HUES64 (cell line): ENCODE measurements around the gene TPI1.
A peak's percentile ranks its signal among the peaks of the same experiment; 100 is the strongest.

ENCODE experiments used
- H3K27ac ChIP-seq: 2 replicates; pipeline ENCODE4 v1.7.0; 2013; ENCODE audit warnings: low read depth, low read length, inconsistent platforms
- H3K27me3 ChIP-seq: 2 replicates; pipeline ENCODE4 v1.6.1; 2013; ENCODE audit warnings: mild to moderate bottlenecking, low read length; ENCODE audit not compliant: insufficient read depth
- H3K36me3 ChIP-seq: 2 replicates; pipeline ENCODE4 v1.6.1; 2013; ENCODE audit warnings: mild to moderate bottlenecking, low read length; ENCODE audit not compliant: insufficient read depth
- H3K4me1 ChIP-seq: 2 replicates; pipeline ENCODE4 v1.6.1; 2013; ENCODE audit warnings: mild to moderate bottlenecking, low read length, moderate library complexity; ENCODE audit not compliant: insufficient read depth
- H3K4me3 ChIP-seq: 2 replicates; pipeline ENCODE4 v1.5.1; 2013; ENCODE audit warnings: mild to moderate bottlenecking, low read length, moderate library complexity
- H3K9ac ChIP-seq: 2 replicates; pipeline ENCODE4 v1.6.1; 2013; ENCODE audit warnings: mild to moderate bottlenecking, low read depth, low read length
- H3K9me3 ChIP-seq: 2 replicates; pipeline ENCODE4 v1.6.1; 2013; ENCODE audit warnings: low read depth, low read length; ENCODE audit not compliant: insufficient read depth
- WGBS: fragments of 150-250, 120-280 bp; methylation state at CpG from one replicate; pipeline ENCODE4 v1.1.7; 2013; ENCODE audit warnings: missing lambda C conversion rate; 5-methylcytosine and 5-hydroxymethylcytosine counted together

TPI1 gene

GRCh38 chr12:6824085-6824775, 43.1 kb upstream of the TPI1 start:
- no peak overlapping the region for H3K4me3 ChIP-seq
- 90% methylated on average over 37 of the region's 37 CpGs for WGBS
- H3K9me3 ChIP-seq = no peaks in the 10 kb centered on the region
- peaks cover 35% of the 10 kb centered on the region for H3K27me3 ChIP-seq
- H3K4me1 ChIP-seq = peaks cover 41% of the 10 kb centered on the region
- no peaks in the 10 kb centered on the region for H3K36me3 ChIP-seq
- H3K9ac ChIP-seq = no peak overlapping the region
- no peak overlapping the region for H3K27ac ChIP-seq

GRCh38 chr12:6824901-6825381, 42.4 kb upstream of the TPI1 start:
- peaks cover 29% of the 10 kb centered on the region for H3K27me3 ChIP-seq
- H3K4me3 ChIP-seq = peak overlapping the region; percentile 42
- no peak overlapping the region for H3K9ac ChIP-seq

GRCh38 chr12:6825398-6826124, 41.8 kb upstream of the TPI1 start:
- H3K27me3 ChIP-seq = peaks cover 26% of the 10 kb centered on the region

More at GRCh38 chr12:6824901-6825381, 42.4 kb upstream of the TPI1 start:
- Histone ChIP-seq H3K36me3 (peaks cover 2% of the 10 kb centered on the region; the same call in 1 of the 2 replicates), H3K9me3 (no peaks in the 10 kb centered on the region), H3K27ac (no peak overlapping the region), H3K4me1 (peaks cover 38% of the 10 kb centered on the region)
- WGBS = 27% methylated on average over 12 of the region's 12 CpGs

GRCh38 chr12:6826125-6826733, 41.1 kb upstream of the TPI1 start:
- H3K4me3 ChIP-seq = no peak overlapping the region
- H3K9ac ChIP-seq = no peak overlapping the region
- H3K27ac ChIP-seq = no peak overlapping the region
- peaks cover 28% of the 10 kb centered on the region for H3K4me1 ChIP-seq
- WGBS = 63% methylated on average over 17 of the region's 17 CpGs
- H3K9me3 ChIP-seq = no peaks in the 10 kb centered on the region
- peaks cover 26% of the 10 kb centered on the region for H3K27me3 ChIP-seq
- peaks cover 15% of the 10 kb centered on the region for H3K36me3 ChIP-seq

More at GRCh38 chr12:6825398-6826124, 41.8 kb upstream of the TPI1 start:
- Histone ChIP-seq H3K9ac (no peak overlapping the region), H3K27ac (no peak overlapping the region), H3K4me1 (peaks cover 35% of the 10 kb centered on the region), H3K9me3 (no peaks in the 10 kb centered on the region), H3K36me3 (peaks cover 8% of the 10 kb centered on the region), H3K4me3 (peak overlapping the region; percentile 42)
- WGBS = 6% methylated on average over 18 of the region's 19 CpGs

DNA sequence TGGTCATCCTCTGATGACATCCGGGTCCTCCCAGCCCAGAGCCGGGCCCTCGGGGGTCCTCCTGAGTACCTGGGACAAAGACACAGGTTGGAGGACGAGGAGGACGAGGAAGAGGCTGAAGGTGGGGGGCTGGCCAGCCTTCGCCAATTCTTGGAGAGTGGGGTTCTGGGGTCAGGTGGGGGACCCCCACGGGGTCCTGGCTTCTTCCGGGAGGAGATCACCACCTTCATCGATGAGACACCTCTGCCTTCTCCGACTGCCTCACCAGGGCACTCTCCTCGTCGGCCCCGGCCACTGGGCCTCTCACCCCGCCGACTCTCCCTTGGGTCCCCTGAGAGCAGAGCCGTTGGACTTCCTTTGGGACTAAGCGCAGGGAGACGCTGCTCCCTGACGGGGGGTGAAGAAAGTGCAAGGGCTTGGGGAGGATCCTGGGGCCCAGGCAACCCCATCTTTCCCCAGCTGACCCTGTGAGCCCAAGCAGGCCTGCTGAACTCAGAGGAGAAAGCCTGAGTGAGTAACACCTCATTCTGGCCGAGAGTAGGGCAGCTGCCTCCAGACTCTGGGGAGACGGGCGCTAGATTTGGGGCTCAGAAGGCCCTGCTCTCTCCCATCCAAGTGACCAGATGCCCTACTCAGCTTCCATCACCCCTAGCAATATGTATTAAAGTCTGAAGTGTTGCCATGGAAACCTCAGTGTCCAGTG, 40.4 kb upstream of the TPI1 start:
- Histone ChIP-seq H3K36me3 (peaks cover 21% of the 10 kb centered on the region), H3K27me3 (peaks cover 25% of the 10 kb centered on the region), H3K9ac (no peak overlapping the region; the same call in 1 of the 2 replicates), H3K27ac (peak overlapping the region; percentile 33), H3K4me3 (no peak overlapping the region), H3K9me3 (no peaks in the 10 kb centered on the region), H3K4me1 (peaks cover 27% of the 10 kb centered on the region)
- 82% methylated on average over 22 of the region's 22 CpGs for WGBS

DNA sequence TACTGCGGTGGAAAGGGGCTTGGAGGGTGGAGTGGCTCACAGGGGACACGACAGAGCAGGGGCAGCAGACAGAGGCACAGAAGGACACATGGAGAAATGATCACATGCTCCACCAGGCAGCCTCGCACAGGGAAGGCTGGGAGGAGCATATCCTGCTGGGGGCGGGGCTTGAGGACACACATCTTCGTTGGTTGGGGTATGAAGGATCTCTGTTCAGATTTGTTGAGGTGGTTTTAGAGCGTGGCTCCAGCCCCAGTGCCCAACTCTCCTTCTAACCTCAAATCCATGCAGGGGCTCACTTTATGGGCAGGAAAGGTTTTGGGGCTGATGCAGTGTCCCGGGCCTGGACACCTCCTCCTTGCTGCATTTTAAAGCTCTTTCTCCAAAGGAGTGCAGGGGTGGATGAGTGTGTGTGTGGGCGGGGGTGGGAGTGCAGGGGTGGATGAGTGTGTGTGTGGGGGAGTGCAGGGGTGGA, 39.9 kb upstream of the TPI1 start:
- Histone ChIP-seq H3K36me3 (peaks cover 26% of the 10 kb centered on the region), H3K27ac (peak overlapping the region; percentile 33)

GRCh38 chr12:6827982-6828780, 39.1 kb upstream of the TPI1 start, which contains the start of gene P3H3:
Gene P3H3, plus strand, starts transcription at chr12:6828407. Its CDS starts 34 bp downstream, at chr12:6828441.
- WGBS = 2% methylated on average over 59 of the region's 60 CpGs
- Histone ChIP-seq H3K4me1 (peaks cover 14% of the 10 kb centered on the region), H3K27me3 (peaks cover 15% of the 10 kb centered on the region), H3K9ac (peak within 1 kb of the TSS; percentile 91), H3K27ac (peak within 1 kb of the TSS; percentile 56), H3K4me3 (peak within 1 kb of the TSS; percentile 97), H3K36me3 (peaks cover 29% of the 10 kb centered on the region), H3K9me3 (no peaks in the 10 kb centered on the region)

More for the DNA sequence above, 39.9 kb upstream of the TPI1 start:
- Histone ChIP-seq H3K4me1 (peaks cover 21% of the 10 kb centered on the region), H3K9ac (no peak overlapping the region; the same call in 1 of the 2 replicates), H3K27me3 (peaks cover 20% of the 10 kb centered on the region), H3K9me3 (no peaks in the 10 kb centered on the region), H3K4me3 (peak overlapping the region; percentile 28; the same call in 1 of the 2 replicates)
- WGBS = 7% methylated on average over 6 of the region's 8 CpGs

GRCh38 chr12:6828781-6829535, 38.4 kb upstream of the TPI1 start:
- Histone ChIP-seq H3K4me1 (peaks cover 11% of the 10 kb centered on the region), H3K9ac (peak overlapping the region; percentile 91), H3K4me3 (peak overlapping the region; percentile 97), H3K9me3 (no peaks in the 10 kb centered on the region), H3K36me3 (peaks cover 37% of the 10 kb centered on the region), H3K27ac (peak overlapping the region; percentile 56), H3K27me3 (peaks cover 13% of the 10 kb centered on the region)
- WGBS = under 1% methylated on average over 71 of the region's 71 CpGs

GRCh38 chr12:6829536-6830220, 37.7 kb upstream of the TPI1 start:
- peaks cover 43% of the 10 kb centered on the region for H3K36me3 ChIP-seq
- H3K4me3 ChIP-seq = peak overlapping the region; percentile 97
- 31% methylated on average over 19 of the region's 19 CpGs for WGBS
- peak overlapping the region; percentile 56; the same call in 1 of the 2 replicates for H3K27ac ChIP-seq
- no peaks in the 10 kb centered on the region for H3K9me3 ChIP-seq
- H3K9ac ChIP-seq = peak overlapping the region; percentile 91
- peaks cover 11% of the 10 kb centered on the region for H3K4me1 ChIP-seq
- H3K27me3 ChIP-seq = peaks cover 8% of the 10 kb centered on the region
